Sigmoid colon (tissue), 7 donors: Measurements from ENCODE around the gene CNOT1. TPM values are rescaled to one million over a fixed set of nuclear protein-coding genes. Genes with fewer than 3 reads are reported as not detected.
A peak's percentile ranks its signal among the peaks of the same experiment; 100 is the strongest.
"Not testable (repeated sequence)": the region's sequence is repeated elsewhere in the genome, so short reads cannot be mapped to it uniquely, and the experiment has no call there.

ENCODE experiments used
- DNase-seq: peaks from one replicate; pipeline ENCODE4 v3.0.0-alpha.2; 2019
- H3K27ac ChIP-seq, 4 donors: fragments of 200-600 bp; sonication (generic); one replicate each; pipeline ENCODE4 v1.5.1; 2016 to 2019; ENCODE audit warnings: mild to moderate bottlenecking in 1 of 4
- H3K27me3 ChIP-seq, 3 donors: fragments of 200-600 bp; sonication (generic); one replicate each; pipeline ENCODE4 v1.5.1; 2019; ENCODE audit warnings: mild to moderate bottlenecking in 1 of 3
- H3K36me3 ChIP-seq, 4 donors: fragments of 200-600 bp; sonication (generic); one replicate each; pipeline ENCODE4 v1.5.1; 2016 to 2019
- H3K4me1 ChIP-seq, 4 donors: fragments of 200-600 bp; sonication (generic); one replicate each; pipeline ENCODE4 v1.5.1; 2017 to 2019
- H3K4me3 ChIP-seq, 4 donors: fragments of 200-600 bp; sonication (generic); one replicate each; pipeline ENCODE4 v1.5.1; 2017 to 2019; ENCODE audit warnings: mild to moderate bottlenecking in 2 of 4, moderate library complexity in 1 of 4
- H3K9me3 ChIP-seq, 4 donors: fragments of 200-600 bp in 3 of 4; sonication (generic) in 3 of 4; one replicate each; pipeline versions ENCODE4 v1.5.1 to v1.6.1; 2013 to 2019
- CTCF ChIP-seq, 4 experiments: fragments of 450-650 bp in 3 of 4; fragments of 200-600 bp in 1 of 4; IDR thresholded peaks; one replicate each; pipeline ENCODE4 v1.5.1; 2016 to 2019; ENCODE audit warnings: antibody characterized with exemption in 4 of 4, mild to moderate bottlenecking in 3 of 4, moderate library complexity in 2 of 4
- EP300 ChIP-seq, 4 donors: sonication (generic); formaldehyde crosslinking; IDR thresholded peaks; one replicate each; pipeline ENCODE4 v1.6.1; 2017; ENCODE audit warnings: antibody characterized with exemption in 4 of 4
- POLR2A ChIP-seq, 2 donors: fragments of 450-650 bp; IDR thresholded peaks; one replicate each; pipeline ENCODE4 v1.6.1; 2016; ENCODE audit warnings: antibody characterized with exemption in 2 of 2, mild to moderate bottlenecking in 2 of 2, moderate library complexity in 2 of 2
- POLR2AphosphoS5 ChIP-seq, 4 donors: sonication (generic); formaldehyde crosslinking; IDR thresholded peaks; one replicate each; pipeline ENCODE4 v1.6.1; 2017; ENCODE audit warnings: antibody characterized with exemption in 4 of 4
- WGBS, 2 donors: extraction: QIAGEN DNeasy Blood & Tissue Kit; methylation state at CpG; one replicate each; pipeline ENCODE4 v1.1.7; 2013; 5-methylcytosine and 5-hydroxymethylcytosine counted together
- intact Hi-C: fragments of 100-400 bp; cut with DNase I; formaldehyde crosslinking; loops from one replicate; pipeline ENCODE4 v1.15.1; 2023
- polyA plus RNA-seq, 3 donors: library from polyadenylated mRNA; stranded (reverse); fragments of 200-250 nt; gene quantifications; one replicate each; pipeline ENCODE4 v1.2.3, GENCODE V29; 2013
- total RNA-seq, 4 donors: library from RNA; depleted of rRNA; stranded (reverse); fragments of >200 nt; gene quantifications; one replicate each; pipeline ENCODE4 v1.1.0, GENCODE V29; 2016
- donor health status: healthy with polysubstance abuse.
- donor health status: Bipolar disorder and iron deficiency.
- donor health status: healthy.

The CNOT1 gene
- total and polyA plus RNA-seq, 7 donors, result 61.3 to 112 (median 79.6) TPM

DNA sequence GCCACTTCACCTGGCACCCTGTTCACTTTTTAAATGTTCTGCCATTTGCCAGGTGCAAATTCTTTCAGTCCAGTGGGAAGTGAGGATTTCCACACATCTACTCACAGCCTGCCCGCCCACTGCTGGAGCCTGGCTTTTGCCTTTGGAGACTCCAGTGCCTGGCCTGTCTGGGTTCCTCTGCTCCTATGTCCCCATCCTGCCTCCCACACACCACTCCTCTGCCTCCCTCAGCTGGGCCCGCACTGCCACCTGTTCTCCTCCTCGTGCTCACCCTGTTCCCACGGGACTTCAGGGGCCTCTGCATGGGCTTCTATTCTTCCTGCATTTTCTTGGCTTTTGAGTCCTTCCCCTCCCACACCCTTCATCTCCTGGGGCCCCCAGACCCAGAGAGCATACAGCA is 137.6 kb downstream of the CNOT1 start:
- DNase-seq, result no peak
- Histone ChIP-seq H3K27me3 (peaks cover 0 to under 1% (median 0%) of the 10 kb centered on the region in 3 donors), H3K4me1 (peaks cover 0 to 18% (median 6%) of the 10 kb centered on the region in 4 donors), H3K9me3 (no peaks in the 10 kb centered on the region), H3K36me3 (no peaks in the 10 kb centered on the region), H3K27ac (no peak overlapping the region), H3K4me3 (no peak overlapping the region)
- TF ChIP-seq POLR2A (IDR thresholded peaks at IDR 0.05), result no peak
- no peak for TF ChIP-seq EP300 (IDR thresholded peaks at IDR 0.05)
- TF ChIP-seq CTCF (IDR thresholded peaks at IDR 0.05), result no peak
- TF ChIP-seq POLR2AphosphoS5 (IDR thresholded peaks at IDR 0.05), result no peak
- intact Hi-C loops, result no loop called here
- 53 to 64% methylated on average over 4 of the region's 4 CpGs for WGBS, 2 donors

- WGBS, 2 donors, result 89 to 93% methylated on average over 8 of the region's 8 CpGs
- H3K27me3 ChIP-seq, H3K27ac ChIP-seq, H3K36me3 ChIP-seq, H3K9me3 ChIP-seq, intact Hi-C loops, DNase-seq, H3K4me3 ChIP-seq: not testable (repeated sequence)
- H3K4me1 ChIP-seq, result peaks cover 0 to 16% (median 6%) of the 10 kb centered on the region in 4 donors
Observed at GRCh38 chr16:58490539-58490938, 139.1 kb downstream of the CNOT1 start.

- no peaks in the 10 kb centered on the region for H3K9me3 ChIP-seq
- H3K4me3 ChIP-seq, result no peak overlapping the region
- DNase-seq, result no peak
- 95 to 96% methylated on average over 4 of the region's 4 CpGs for WGBS, 2 donors
- intact Hi-C loops, result no loop called here
- peaks cover 0 to 11% (median 6%) of the 10 kb centered on the region in 4 donors for H3K4me1 ChIP-seq
- no peak overlapping the region for H3K27ac ChIP-seq
- no peaks in the 10 kb centered on the region for H3K36me3 ChIP-seq
- peaks cover 0 to 5% (median 0%) of the 10 kb centered on the region in 3 donors for H3K27me3 ChIP-seq
- no peak for TF ChIP-seq CTCF (IDR thresholded peaks at IDR 0.05)
- TF ChIP-seq EP300 (IDR thresholded peaks at IDR 0.05), result no peak
- no peak for TF ChIP-seq POLR2AphosphoS5 (IDR thresholded peaks at IDR 0.05)
- TF ChIP-seq POLR2A (IDR thresholded peaks at IDR 0.05), result no peak
Observed at GRCh38 chr16:58490065-58490464, 139.6 kb downstream of the CNOT1 start.

DNA sequence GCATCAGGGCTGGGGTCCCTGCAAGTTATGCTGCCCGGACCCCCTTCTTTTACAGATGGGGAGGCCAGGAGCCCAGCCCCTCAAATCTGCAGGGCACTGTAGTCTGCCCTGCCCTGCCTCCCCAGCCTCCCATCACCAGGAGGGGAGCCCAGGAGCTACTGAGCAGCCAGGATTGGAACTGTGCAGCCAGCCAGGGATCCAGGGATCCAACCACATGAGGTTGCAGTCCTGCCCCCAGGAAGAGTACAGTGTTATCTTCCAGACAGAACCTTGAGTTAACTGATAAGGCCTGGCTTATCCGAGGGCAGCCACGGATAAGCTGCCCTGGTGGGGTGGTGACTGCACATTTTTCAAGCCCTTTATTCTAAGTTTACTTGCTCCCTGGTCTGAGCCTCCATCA is 141.1 kb downstream of the CNOT1 start:
- Histone ChIP-seq H3K4me1 (peaks cover 0 to 9% (median 6%) of the 10 kb centered on the region in 4 donors), H3K9me3 (no peaks in the 10 kb centered on the region), H3K36me3 (no peaks in the 10 kb centered on the region), H3K27ac (no peak overlapping the region), H3K27me3 (peaks cover 0 to 5% (median 0%) of the 10 kb centered on the region in 3 donors), H3K4me3 (no peak overlapping the region)
- no peak for TF ChIP-seq CTCF (IDR thresholded peaks at IDR 0.05)
- TF ChIP-seq EP300 (IDR thresholded peaks at IDR 0.05), result no peak
- no peak for TF ChIP-seq POLR2A (IDR thresholded peaks at IDR 0.05)
- no peak for TF ChIP-seq POLR2AphosphoS5 (IDR thresholded peaks at IDR 0.05)
- intact Hi-C loops, result loop anchor here (5.0 kb wide), 1 partner anchor 466 kb away; no protein-coding TSS in a partner anchor
- WGBS, 2 donors, result 56 to 72% methylated on average over 3 of the region's 3 CpGs
- no peak for DNase-seq

DNA sequence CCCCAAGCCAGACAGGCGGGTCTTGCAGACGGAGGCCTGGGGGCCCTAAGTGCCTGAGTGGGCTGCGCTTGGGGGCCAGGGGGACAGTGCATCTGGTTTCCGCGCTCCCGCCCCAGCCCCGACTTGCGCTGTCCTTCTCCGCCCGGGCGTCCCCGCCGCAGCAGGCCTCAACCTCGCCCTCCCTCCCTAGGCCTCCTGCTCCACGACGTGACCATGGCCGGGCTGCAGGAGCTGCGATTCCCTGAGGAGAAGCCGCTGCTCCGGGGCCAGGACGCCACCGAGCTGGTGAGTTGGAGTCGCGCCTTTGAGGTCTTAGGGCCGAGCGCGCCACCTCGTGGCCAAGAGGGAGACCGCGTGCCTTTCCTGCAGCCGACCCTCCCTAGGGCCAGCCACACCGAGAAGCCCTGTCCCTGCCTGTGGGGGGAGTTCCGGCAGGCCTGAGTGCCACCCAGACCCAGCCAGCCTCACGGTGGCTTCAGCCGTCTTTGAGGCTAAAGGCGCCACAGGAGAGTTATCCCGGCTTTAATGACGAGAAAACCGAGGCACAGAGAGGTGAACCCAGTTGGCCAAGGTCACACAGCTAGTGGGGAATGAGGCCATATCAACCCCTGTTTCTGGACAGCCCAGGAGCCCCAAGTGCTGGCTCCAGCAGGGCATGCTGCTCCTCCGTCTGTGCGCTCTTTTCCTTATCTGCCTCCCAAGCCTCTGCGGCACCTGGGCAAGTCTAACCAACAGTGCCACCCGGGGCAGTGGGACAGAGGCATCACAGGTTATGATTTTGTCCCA is 141.9 kb downstream of the CNOT1 start:
- Histone ChIP-seq H3K27ac (no peak overlapping the region), H3K4me1 (peaks cover 0 to 9% (median 6%) of the 10 kb centered on the region in 4 donors), H3K9me3 (no peaks in the 10 kb centered on the region), H3K4me3 (peak overlapping the region in 3 of 4 donors; percentile 13 to 28 (median 26)), H3K36me3 (no peaks in the 10 kb centered on the region), H3K27me3 (peaks cover 0 to 5% (median 0%) of the 10 kb centered on the region in 3 donors)
- 18 to 20% methylated on average over 43 of the region's 43 CpGs for WGBS, 2 donors
- no peak for TF ChIP-seq EP300 (IDR thresholded peaks at IDR 0.05)
- TF ChIP-seq CTCF (IDR thresholded peaks at IDR 0.05), result peak; percentile 78 to 90 (median 82)
- DNase-seq, result peak; percentile 88
- intact Hi-C loops, result loop anchor here (1.0 to 5.0 kb wide), 2 partner anchors 151 to 465 kb away; no protein-coding TSS in a partner anchor
